Endometrial microvascular endothelial cells (primary cell): Measurements from ENCODE around the gene CASP9. TPM values are rescaled to one million over a fixed set of nuclear protein-coding genes. Genes with fewer than 3 reads are reported as not detected.

Source experiments
- in situ Hi-C: cut with HindIII; loops from 2 replicates; pipeline ENCODE4 v1.10.0; 2017; ENCODE audit warnings: low sequenced_read_pairs, low pct_unique_long_range_greater_than_20kb; ENCODE audit errors: inconsistent ontology term
- total RNA-seq: library from RNA; depleted of rRNA; stranded (reverse); fragments of >200 nt; gene quantifications from one replicate; pipeline ENCODE4 v1.2.3, GENCODE V29; 2015; ENCODE audit errors: inconsistent ontology term

The CASP9 gene
- total RNA-seq, result 14.8 TPM

GRCh38 chr1:15524021-15524282 is at the start of gene CASP9:
CASP9 (minus strand) TSS chr1:15524215; CDS start chr1:15524200, 15 bp downstream.
- in situ Hi-C loops, result no loop called here

- in situ Hi-C loops, result no loop called here
These were observed 49.5 kb upstream of the CASP9 start for GRCh38 chr1:15573477-15573876.

GRCh38 chr1:15571266-15571665 is 47.3 kb upstream of the CASP9 start:
- in situ Hi-C loops, result no loop called here

DNA sequence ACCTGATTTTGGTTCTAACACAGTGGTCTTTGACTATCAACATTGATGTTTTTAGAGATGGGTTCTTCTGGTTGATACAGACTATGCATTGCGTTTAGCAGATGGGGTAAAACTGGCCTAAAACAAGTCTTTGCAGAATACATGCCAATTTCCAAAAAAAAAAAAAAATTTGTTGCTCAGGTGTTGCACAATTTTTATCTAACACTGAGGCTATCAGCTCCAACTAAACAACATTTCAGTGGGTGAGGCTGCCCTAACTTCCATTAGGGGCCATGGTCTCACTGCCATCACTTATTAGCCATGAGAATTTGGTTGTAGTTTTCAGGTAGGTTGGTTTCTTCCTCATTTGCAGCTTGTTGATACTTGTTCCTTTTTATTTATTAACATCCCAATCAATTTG is 46.8 kb upstream of the CASP9 start:
- in situ Hi-C loops, result no loop called here

DNA sequence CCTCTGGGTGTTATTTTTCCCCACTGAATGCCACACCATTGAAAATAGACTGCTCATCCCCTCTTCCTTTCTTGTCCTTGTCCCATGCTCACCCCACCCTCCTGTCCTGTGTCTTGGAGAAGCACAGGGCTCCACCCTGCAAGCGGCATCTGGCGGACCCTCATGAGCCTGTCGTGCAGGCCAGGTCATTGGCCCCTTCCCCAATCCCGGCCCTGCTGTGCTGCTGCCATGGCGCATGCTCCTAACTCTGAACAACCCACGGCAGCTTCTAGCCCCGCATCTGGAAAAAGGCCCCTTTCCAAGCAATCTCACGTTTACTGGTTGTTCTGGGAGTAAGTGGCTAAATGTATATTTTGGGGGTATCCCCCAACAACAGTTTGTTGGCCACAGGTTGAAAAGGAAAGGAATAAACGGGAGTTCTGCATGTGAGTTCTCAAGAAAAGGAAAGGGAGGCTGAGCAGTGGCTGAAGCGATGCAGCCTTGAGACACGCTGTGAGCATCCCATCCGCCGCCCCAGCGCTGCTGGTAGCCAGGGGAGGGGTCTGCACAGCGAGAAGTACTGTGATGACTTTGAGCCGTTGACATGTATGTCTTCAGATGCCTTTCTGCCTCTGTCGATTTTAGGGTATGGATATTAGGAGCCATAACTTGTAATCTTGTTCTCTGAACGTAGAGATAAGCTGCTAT is 44.5 kb upstream of the CASP9 start:
- in situ Hi-C loops, result no loop called here

DNA sequence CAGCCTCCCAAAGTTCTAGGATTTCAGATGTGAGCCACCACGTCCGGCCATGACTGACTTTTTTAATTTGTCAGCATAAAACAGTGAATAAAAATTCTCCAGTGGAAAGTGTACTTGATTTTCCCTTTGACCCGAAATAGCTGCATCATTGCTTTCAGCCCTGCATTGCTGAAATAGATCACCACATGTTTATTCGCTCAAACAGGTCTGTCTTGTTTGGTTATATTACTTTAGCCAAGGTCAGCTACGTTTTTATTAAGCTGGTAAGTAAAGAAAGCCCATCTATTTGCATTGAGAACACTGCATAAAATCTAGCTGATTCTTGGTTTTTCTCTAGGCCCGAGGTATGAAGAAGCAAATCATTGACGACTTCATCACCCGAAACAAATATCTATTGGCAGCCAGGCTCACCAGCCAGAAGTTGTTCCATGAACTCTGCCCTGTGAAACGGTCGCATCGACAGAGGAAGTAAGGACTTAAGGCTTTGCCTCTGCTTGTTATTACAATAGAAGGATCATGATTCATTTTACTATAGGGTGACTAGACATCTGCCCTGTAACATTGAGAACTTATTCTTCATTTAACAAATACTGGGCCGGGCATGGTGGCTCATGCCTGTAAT is 35.3 kb upstream of the CASP9 start:
- in situ Hi-C loops, result no loop called here

DNA sequence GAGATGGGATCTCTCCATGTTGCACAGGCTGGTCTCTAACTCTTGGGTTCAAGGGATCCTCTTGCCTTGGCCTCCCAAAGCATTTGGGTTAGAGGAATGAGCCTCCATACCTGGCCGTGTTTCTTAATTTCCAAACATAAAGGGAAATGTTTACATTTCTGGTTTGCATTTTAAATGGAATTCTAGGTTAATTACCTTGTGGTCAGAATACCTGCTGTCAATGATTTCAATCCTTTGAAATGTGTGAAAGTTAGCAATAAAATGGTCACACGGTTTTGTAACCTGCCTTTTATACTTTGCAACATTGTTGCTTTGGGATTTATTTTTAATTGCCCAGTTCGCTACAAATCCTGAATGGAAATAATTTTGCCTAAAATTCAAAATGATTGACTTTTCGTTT is 34.5 kb upstream of the CASP9 start:
- in situ Hi-C loops, result no loop called here

DNA sequence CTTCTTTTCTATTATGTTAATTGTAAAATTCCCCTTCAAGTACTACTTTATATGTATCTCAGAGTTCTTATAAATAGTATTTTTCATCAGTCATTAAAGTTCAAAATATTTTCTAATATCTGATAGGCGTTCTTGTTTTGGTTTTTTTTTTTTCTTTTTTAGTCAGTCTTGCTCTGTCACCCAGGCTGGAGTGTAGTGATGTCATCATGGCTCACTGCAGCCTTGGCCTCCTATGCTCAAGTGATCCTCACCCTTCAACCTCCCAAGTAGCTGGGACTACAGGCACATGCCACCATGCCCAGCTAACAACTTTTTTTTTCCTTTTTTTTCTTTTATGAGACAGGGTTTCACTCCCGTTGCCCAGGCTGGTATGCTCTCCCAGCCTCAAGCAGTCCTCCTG is 33.6 kb upstream of the CASP9 start:
- in situ Hi-C loops, result no loop called here

DNA sequence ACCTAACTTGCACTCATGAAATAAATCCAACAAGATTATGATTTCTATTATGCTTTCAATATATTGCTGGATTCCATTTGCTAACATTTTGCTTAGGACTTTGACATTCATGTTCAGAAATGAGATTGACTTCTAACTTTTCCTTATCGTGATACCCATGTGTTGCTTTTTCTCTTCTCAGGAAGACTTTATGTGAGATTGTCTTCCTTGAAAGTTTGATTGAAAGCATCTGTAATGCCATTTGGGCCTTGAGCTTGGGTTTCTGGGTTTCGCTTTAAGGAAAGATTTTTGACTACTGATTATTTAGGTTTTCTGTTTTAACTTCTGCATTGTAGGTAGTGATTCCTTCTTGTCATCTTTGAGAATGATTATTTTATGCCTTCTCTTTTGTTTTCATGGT is 33.0 kb upstream of the CASP9 start:
- in situ Hi-C loops, result no loop called here

GRCh38 chr1:15550573-15550972 is 26.6 kb upstream of the CASP9 start:
- in situ Hi-C loops, result no loop called here

GRCh38 chr1:15546641-15547040 is 22.6 kb upstream of the CASP9 start:
- in situ Hi-C loops, result no loop called here

DNA sequence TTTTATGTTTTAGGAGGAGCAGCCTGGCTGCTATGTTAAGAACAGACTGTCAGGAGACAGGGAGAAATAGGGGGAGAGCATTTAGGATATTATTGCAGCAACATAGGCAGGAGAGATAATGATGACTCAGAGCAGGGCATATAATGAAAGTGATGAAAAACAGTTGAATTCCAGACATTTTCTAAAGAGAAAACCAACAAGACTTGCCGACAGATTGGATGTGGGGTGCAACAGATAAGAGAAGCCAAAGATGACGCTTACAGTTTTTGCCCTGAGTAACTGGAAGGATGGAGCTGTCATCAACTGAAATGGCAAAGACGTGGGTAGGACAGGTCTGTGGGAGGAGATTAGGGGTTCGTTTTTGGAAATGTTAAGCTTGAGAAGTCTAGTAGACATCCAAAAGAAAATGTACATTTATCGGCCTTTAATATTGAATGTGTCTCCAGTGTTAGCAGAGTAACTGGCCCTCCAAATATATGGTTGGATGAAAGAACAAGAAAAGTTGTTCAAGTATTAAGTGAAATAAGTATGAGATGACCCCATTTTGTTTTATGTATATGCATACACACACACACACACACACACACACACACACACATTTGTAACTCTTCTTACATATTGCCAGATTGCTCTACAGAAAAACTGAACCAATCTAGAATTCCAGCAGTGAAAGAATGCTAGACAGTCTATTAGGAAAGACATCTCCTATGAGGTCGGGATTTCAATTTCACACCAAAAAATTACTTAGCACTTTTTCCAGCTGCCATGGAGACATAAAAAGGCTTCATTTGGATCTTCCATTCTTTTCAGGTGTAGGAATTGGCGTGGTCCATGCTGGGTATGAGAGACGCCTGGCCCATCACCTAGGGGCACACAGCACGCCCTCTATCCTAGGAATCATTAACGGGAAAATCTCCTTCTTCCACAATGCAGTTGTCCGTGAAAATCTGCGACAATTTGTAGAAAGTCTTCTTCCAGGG is 19.9 kb upstream of the CASP9 start:
- in situ Hi-C loops, result no loop called here

GRCh38 chr1:15543251-15543588 is 19.2 kb upstream of the CASP9 start:
- in situ Hi-C loops, result no loop called here

DNA sequence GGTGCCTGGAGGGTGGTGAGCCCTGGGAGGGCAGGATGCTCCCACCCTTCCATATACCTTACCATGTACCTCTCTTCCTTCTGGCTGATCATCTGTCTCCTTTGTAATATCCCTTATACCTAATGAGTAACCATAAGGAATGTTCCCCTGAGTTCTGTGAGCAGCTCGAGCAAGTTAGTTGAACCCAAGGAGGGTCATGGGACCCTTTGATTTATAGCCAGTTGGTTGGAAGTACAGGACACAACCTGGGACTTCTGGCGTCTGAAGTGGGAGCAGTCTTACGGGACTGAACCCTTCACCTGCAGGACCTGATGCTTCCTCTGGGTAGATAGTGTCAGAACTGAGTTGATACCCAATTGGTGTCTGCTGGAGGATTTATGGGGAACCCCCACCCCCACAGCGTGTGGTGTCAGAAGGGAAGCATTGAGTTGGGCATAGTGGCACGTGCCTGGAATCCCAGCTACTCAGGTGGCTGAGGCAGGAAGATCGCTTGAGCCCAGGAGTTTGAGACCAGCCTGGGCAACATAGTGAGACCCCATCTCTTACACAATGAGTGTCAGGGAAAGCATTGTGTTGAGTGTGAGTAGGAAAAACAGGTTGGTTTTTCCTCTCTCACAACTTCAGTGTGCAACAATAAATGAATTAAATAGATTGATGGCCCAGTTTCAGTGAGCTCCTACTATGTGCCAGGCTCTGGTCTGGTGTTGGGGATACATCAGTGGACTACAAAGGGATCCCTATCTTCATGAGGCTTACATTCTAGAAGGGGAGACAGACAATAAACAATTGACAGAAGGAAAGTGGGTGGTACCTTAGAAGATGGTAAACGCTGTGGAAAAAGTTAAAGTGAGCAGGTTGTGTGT is 18.6 kb upstream of the CASP9 start:
- in situ Hi-C loops, result no loop called here

- in situ Hi-C loops, result no loop called here
These were observed 17.3 kb upstream of the CASP9 start for GRCh38 chr1:15541231-15541792.

DNA sequence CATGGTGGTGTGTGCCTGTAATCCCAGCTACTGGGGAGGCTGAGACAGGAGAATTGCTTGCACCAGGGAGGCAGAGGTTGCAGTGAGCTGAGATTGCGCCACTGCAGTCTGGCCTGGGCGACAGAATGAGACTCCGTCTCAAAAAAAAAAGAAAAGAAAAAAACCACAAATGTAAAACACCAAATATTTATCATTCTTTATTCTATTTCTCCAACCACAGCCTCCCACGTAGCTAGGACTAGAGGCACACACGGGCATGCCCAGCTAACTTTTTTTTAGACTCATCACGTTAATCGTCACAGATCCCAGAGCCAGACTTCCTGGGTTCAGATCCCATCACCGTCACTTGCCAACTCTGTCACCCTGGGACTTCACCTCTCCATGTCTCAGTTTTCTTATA is 16.2 kb upstream of the CASP9 start:
- in situ Hi-C loops, result no loop called here

DNA sequence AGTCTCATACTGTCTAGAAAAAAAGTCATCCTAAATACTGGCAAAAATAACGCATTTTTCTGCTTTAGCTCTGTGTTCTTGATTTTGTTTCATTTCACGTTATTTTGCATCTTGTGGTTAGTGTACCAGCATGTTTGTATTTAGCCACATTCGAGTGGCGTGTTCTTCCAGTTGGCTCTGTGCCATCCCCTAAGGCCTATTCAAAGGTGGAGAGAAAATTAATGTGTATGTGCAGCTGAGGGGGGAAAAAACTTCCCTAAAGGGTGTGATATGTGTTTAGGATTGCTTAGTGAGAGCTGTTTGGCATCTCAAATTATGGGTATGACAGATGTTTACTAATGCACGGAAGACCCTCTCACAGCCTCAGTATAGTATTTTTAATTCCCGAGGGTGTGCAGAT is 14.8 kb upstream of the CASP9 start:
- in situ Hi-C loops, result no loop called here

DNA sequence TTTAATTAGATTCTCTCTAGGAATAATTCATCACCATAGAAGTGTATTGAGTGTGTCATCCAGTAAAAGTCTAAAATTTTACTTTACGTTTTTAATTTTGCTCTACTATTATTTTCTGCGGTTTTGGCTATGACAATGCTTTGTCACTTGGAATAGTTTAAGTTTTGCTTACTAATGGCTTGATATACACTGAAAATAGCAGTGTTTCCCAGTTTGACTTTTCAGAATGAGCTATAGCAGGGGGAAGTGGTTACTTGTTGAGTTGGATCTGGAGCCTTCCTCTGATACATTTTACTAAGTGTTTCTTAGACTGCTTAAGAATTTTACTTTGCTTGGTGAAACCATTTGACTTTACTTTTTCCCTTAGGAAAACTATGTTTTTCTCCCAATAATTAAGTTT is 7.7 kb upstream of the CASP9 start:
- in situ Hi-C loops, result no loop called here

DNA sequence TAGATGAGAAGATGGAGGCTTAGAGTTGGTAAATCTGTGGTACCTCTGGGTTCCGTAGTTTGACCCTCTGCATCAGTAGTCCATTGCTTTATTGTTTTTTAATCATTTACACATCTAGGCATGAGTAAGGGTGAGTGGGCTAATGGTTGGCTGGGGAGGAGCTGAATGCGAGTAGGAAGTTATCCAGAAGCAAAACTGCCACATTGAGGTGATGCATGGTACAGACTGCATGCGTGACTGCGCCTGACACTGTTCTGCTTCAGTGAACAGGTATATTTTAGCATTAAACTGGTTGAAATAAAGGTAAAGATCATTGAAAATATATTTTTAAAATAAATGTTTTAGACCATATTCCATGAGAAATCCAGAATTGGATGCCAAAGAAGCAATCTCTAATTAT is 7.0 kb upstream of the CASP9 start:
- in situ Hi-C loops, result no loop called here
